ENCODE measurements around the gene SLC25A41.

SLC25A41 gene

DNA sequence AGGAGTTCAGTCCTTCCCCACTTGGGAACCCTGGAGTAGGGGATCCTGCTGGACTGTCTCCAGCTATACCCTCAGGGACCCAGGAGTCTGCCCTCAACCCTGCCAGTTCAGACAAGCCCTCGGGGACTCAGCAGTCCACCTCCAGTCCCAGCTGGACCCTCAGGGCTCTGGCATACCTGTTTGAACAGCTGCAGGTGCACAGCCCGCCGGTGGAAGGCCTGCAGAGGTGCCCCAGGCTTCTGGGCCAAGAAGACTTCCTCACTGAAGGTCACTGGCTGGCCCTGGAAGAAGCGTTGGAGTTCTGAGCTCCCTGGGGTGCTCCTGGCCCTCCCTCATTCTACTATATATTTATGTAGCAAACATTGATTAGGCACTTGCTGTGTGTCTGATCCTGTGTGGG, 39.1 kb upstream of the SLC25A41 start:
- CTCF ChIA-PET, result no interaction called here

DNA sequence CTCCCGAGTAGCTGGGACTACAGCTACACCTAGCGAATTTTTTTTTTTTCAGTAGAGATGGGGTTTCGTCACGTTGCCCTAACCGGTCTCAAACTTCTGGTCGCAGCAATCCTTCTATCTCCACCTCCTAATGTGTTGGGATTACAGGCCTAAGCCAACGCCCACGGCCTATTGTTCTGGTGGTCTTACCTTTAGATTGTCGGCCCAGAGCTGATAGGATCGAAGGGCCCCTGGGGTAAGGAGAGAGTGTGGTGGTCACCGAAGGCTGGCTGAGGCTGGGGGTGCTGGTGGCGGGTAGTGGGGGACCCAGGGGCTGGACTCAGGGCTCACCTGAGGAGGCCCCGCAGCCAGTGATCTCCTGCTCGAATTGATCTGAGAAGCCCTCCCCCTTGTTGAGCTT, 37.5 kb upstream of the SLC25A41 start:
- no peak for DNase-seq (ENCODE audit: low spot score)
- TF ChIP-seq, protein P1, sequence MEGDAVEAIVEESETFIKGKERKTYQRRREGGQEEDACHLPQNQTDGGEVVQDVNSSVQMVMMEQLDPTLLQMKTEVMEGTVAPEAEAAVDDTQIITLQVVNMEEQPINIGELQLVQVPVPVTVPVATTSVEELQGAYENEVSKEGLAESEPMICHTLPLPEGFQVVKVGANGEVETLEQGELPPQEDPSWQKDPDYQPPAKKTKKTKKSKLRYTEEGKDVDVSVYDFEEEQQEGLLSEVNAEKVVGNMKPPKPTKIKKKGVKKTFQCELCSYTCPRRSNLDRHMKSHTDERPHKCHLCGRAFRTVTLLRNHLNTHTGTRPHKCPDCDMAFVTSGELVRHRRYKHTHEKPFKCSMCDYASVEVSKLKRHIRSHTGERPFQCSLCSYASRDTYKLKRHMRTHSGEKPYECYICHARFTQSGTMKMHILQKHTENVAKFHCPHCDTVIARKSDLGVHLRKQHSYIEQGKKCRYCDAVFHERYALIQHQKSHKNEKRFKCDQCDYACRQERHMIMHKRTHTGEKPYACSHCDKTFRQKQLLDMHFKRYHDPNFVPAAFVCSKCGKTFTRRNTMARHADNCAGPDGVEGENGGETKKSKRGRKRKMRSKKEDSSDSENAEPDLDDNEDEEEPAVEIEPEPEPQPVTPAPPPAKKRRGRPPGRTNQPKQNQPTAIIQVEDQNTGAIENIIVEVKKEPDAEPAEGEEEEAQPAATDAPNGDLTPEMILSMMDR (conservative IDR thresholded peaks at IDR 0.05; ENCODE audit: low read depth), result no peak
- no peak overlapping the region for H3K27ac ChIP-seq
- ChIA-PET CTCF (no interaction called here), POLR2A (ENCODE audit: low non-redundant PET) (no interaction called here)

More for the DNA sequence above, 39.1 kb upstream of the SLC25A41 start:
- no peak for DNase-seq (ENCODE audit: low spot score)
- no peak overlapping the region for H3K27ac ChIP-seq
- TF ChIP-seq, protein P1 (conservative IDR thresholded peaks at IDR 0.05; ENCODE audit: low read depth), result no peak
- POLR2A ChIA-PET (ENCODE audit: low non-redundant PET), result no interaction called here

DNA sequence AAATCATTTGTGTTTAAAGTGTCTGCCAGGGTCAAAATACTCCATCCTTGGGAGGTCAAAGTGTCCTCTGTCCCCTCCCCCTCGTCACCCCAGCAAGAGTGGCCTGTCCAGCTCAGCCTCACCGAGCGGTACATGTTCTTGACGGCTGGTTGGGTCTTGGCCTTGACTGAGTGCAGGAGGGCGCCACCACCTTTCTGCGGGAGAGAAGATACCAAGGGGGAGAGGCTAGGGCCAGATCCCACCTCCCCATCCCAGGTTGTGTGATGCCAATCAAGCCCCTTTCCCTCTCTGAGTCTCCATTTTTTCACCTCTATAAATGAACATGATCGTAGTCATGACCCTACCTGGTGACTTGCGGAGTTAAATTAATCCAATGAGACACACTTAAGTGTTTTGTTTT, 36.6 kb upstream of the SLC25A41 start:
- TF ChIP-seq, protein P1 (conservative IDR thresholded peaks at IDR 0.05; ENCODE audit: low read depth), result no peak
- no peak overlapping the region for H3K27ac ChIP-seq
- CTCF ChIA-PET, result no interaction called here
- no peak for DNase-seq (ENCODE audit: low spot score)
- POLR2A ChIA-PET (ENCODE audit: low non-redundant PET), result no interaction called here

DNA sequence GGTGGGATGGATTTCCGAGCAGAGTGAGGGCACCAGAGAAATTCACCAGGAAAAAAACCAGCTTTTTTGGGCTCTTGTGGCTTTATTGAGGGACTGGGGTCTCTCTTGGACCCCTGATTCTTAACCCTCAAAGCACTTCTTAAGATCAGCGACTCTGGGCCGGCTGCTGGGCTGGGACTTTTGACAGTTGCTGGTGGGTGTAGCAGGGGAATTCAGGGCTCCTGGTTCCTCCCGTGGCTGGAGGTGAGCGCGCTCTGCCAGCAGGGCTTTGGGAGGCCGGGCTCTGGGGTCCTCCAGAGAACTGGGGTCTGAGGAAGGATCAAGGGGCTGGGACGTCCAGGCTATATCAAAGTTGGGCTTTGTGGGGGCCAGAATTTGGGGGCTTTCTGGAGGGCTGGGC, 33.8 kb upstream of the SLC25A41 start:
- TF ChIP-seq, protein P1 (conservative IDR thresholded peaks at IDR 0.05; ENCODE audit: low read depth), result no peak
- no peak overlapping the region for H3K27ac ChIP-seq
- no peak for DNase-seq (ENCODE audit: low spot score)
- ChIA-PET POLR2A (ENCODE audit: low non-redundant PET) (no interaction called here), CTCF (interaction anchor here (0.6 to 0.7 kb wide), 2 partner anchors 39 to 50 kb away, joined by 3 to 4 read pairs; no protein-coding TSS in a partner anchor)

DNA sequence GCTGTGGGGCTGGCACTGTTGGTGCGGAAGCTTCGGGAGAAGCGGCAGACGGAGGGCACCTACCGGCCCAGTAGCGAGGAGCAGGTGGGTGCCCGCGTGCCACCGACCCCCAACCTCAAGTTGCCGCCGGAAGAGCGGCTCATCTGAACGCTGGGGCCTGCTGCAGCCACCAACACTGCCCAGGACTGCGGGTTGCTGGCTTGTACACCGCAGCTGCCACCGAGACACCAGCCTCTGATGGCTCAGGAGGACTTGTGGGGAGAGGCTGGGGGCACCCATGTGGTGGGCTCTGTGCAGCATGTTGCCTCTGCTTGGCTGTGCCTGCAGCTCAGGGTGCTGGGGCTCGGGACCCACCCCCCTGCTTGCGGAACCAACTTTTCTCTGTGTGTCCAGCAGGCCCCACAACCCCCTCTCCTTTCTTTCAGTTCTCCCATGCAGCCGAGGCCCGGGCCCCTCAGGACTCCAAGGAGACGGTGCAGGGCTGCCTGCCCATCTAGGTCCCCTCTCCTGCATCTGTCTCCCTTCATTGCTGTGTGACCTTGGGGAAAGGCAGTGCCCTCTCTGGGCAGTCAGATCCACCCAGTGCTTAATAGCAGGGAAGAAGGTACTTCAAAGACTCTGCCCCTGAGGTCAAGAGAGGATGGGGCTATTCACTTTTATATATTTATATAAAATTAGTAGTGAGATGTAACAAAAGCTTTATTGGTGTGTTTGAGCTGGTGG, 33.1 kb upstream of the SLC25A41 start:
- DNase-seq (ENCODE audit: low spot score), result no peak
- TF ChIP-seq, protein P1 (conservative IDR thresholded peaks at IDR 0.05; ENCODE audit: low read depth), result no peak
- H3K27ac ChIP-seq, result no peak overlapping the region
- POLR2A ChIA-PET (ENCODE audit: low non-redundant PET), result no interaction called here
- CTCF ChIA-PET, result interaction anchor here (0.7 kb wide), 1 partner anchor 49 kb away, joined by 3 read pairs; no protein-coding TSS in a partner anchor

DNA sequence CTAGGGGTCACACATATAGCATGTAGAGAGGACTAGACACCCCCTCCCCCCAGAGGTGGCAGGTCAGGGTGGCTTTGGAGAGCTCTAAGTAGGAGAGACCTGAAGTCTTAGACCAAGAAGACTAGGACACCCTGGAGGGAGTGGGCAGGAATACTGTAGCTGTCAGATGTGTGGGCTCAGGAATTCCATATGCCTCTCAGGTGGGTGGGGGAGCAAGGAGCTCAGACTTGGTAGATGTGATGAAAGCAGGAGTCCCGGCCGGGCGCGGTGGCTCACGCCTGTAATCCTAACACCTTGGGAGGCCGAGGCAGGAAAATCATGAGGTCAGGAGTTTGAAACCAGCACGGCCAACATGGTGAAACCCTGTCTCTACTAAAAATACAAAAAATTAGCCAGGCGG, 32.1 kb upstream of the SLC25A41 start:
- ChIA-PET CTCF (interaction anchor here (0.7 kb wide), 1 partner anchor 543 kb away, joined by 4 read pairs; no protein-coding TSS in a partner anchor), POLR2A (ENCODE audit: low non-redundant PET) (no interaction called here)
- TF ChIP-seq, protein P1 (conservative IDR thresholded peaks at IDR 0.05; ENCODE audit: low read depth), result no peak
- DNase-seq (ENCODE audit: low spot score), result no peak
- H3K27ac ChIP-seq, result no peak overlapping the region

Data from RWPE1 (cell line).